HG03442 (cell line): ENCODE data around the gene SLCO1A2.

Source experiments
- ATAC-seq: cut with Tn5 transposase; IDR thresholded peaks from one replicate; pipeline ENCODE4 v1.9.1; 2021; ENCODE audit warnings: mild to moderate bottlenecking, moderate library complexity; ENCODE audit not compliant: unreplicated experiment

Gene SLCO1A2

GRCh38 chr12:21220266-21220665 is 114.5 kb downstream of the SLCO1A2 start:
- ATAC-seq = no peak

DNA sequence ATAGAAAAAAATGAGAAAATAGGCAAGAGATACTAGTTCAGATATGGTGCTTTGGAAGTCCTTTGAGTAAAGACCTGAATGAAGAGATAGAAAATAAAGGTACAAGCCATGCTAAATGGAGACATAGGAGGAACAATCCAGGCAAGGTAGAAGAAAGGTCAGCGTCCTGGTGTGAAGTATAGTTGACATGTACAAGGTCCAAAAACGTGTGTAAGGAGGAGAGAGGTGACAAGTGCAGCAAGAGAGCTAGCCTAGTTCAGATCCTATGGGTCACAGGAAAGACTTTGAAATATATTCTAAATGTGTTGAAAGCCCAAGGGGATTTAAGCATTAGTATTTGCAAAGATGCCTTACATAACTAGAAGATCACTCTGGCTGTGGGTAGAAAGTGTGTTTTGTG is 115.5 kb downstream of the SLCO1A2 start:
- no peak for ATAC-seq
